HT1080 (cell line): Measurements from ENCODE around the gene SLC22A9. TPM values are rescaled to one million over a fixed set of nuclear protein-coding genes. Genes with fewer than 3 reads are reported as not detected.
"Not testable (repeated sequence)": the region's sequence is repeated elsewhere in the genome, so short reads cannot be mapped to it uniquely, and the experiment has no call there.

Source experiments
- DNase-seq: peaks from one replicate; pipeline ENCODE4 v3.0.0-alpha.2; 2015; ENCODE audit warnings: low read depth
- polyA plus RNA-seq, 2 experiments: library from polyadenylated mRNA; depleted of rRNA; stranded (reverse); fragments of >200 nt; gene quantifications; 2 replicates each; pipeline ENCODE4 v1.2.3, GENCODE V29; 2015
- total RNA-seq: library from RNA; depleted of rRNA; stranded (reverse); fragments of >200 nt; shearing (Covaris generic); gene quantifications from 2 replicates; pipeline ENCODE4 v1.2.3, GENCODE V29; 2014; rRNA removed

Gene SLC22A9
- not detected in 2 replicates for total RNA-seq
- polyA plus RNA-seq (2015; cell fraction: cytosol; rRNA removed) = not detected in 2 replicates
- not detected in 2 replicates for polyA plus RNA-seq (2015; cell fraction: nucleus; rRNA removed)

GRCh38 chr11:63369165-63369970 lies at the start of gene SLC22A9:
SLC22A9 (plus strand) TSS chr11:63369785; CDS start chr11:63370057, 272 bp downstream.
- DNase-seq = no peak

GRCh38 chr11:63321723-63322122 lies 47.9 kb upstream of the SLC22A9 start:
- no peak for DNase-seq

GRCh38 chr11:63335089-63335488 lies 34.5 kb upstream of the SLC22A9 start:
- not testable (repeated sequence) for DNase-seq

- no peak for DNase-seq
Measured at GRCh38 chr11:63337070-63337469, 32.5 kb upstream of the SLC22A9 start.

- DNase-seq = no peak
Measured at GRCh38 chr11:63343130-63343529, 26.5 kb upstream of the SLC22A9 start.

GRCh38 chr11:63352144-63352543 lies 17.4 kb upstream of the SLC22A9 start:
- DNase-seq = no peak

- DNase-seq = no peak
Measured at GRCh38 chr11:63362196-63362793, 7.3 kb upstream of the SLC22A9 start.

GRCh38 chr11:63369971-63370588 lies 495 bp downstream of the SLC22A9 start:
- DNase-seq = no peak

GRCh38 chr11:63371396-63371795 lies 1.8 kb downstream of the SLC22A9 start:
- DNase-seq = no peak

- no peak for DNase-seq
Measured at GRCh38 chr11:63375434-63375833, 5.8 kb downstream of the SLC22A9 start.

- no peak for DNase-seq
Measured at GRCh38 chr11:63380130-63380529, 10.5 kb downstream of the SLC22A9 start.

- DNase-seq = no peak
Measured at GRCh38 chr11:63395697-63396096, 26.1 kb downstream of the SLC22A9 start.

GRCh38 chr11:63404161-63404935 lies 34.8 kb downstream of the SLC22A9 start:
- no peak for DNase-seq

GRCh38 chr11:63405114-63405513 lies 35.5 kb downstream of the SLC22A9 start:
- no peak for DNase-seq

GRCh38 chr11:63406458-63406857 lies 36.9 kb downstream of the SLC22A9 start:
- no peak for DNase-seq

- no peak for DNase-seq
Measured at GRCh38 chr11:63417174-63417852, 47.7 kb downstream of the SLC22A9 start.

GRCh38 chr11:63427971-63428508 lies 58.5 kb downstream of the SLC22A9 start:
- DNase-seq = no peak

GRCh38 chr11:63430731-63431130 lies 61.1 kb downstream of the SLC22A9 start:
- not testable (repeated sequence) for DNase-seq

GRCh38 chr11:63435351-63435750 lies 65.8 kb downstream of the SLC22A9 start:
- DNase-seq = not testable (repeated sequence)

- not testable (repeated sequence) for DNase-seq
Measured at GRCh38 chr11:63435831-63436230, 66.2 kb downstream of the SLC22A9 start.
